Activated naive CD8-positive, alpha-beta T cell treated with anti-CD3 and anti-CD28 coated beads, Interleukin-2, amount 10 ng/mL, durations not matched to agents 7 days and 5 days (primary cell): ENCODE results near the gene CHCT1. TPM values are rescaled to one million over a fixed set of nuclear protein-coding genes. Genes with fewer than 3 reads are reported as not detected.

ENCODE experiments used
- ATAC-seq: fragments of 150-1000 bp; cut with Tn5 transposase; one replicate; pipeline ENCODE4 v1.10.0; 2021; ENCODE audit warnings: low read depth, moderate library complexity
- POLR2A ChIA-PET: fragments of 350-600 bp; sonication (Branson Sonifier 250); formaldehyde crosslinking; loops from one replicate; lab custom pipeline; 2021; ENCODE audit warnings: antibody characterized with exemption; lab: Charles Lee
- DNase-seq: peaks from one replicate; pipeline ENCODE4 v3.0.0; 2021
- H3K27ac Mint-ChIP-seq: one replicate; pipeline ENCODE4 v1.8.0; 2022; ENCODE audit warnings: mild to moderate bottlenecking, mixed read lengths
- H3K27me3 Mint-ChIP-seq: one replicate; pipeline ENCODE4 v1.8.0; 2022; ENCODE audit warnings: mild to moderate bottlenecking, moderate library complexity, mixed read lengths
- H3K36me3 Mint-ChIP-seq: one replicate; pipeline ENCODE4 v1.8.0; 2021; ENCODE audit warnings: mild to moderate bottlenecking, mixed read lengths
- H3K4me1 Mint-ChIP-seq: one replicate; pipeline ENCODE4 v1.8.0; 2021; ENCODE audit warnings: mixed read lengths
- H3K4me3 Mint-ChIP-seq: one replicate; pipeline ENCODE4 v1.8.0; 2022; ENCODE audit warnings: mild to moderate bottlenecking, moderate library complexity, mixed read lengths
- H3K9me3 Mint-ChIP-seq: one replicate; pipeline ENCODE4 v1.8.0; 2021; ENCODE audit warnings: mixed read lengths
- total RNA-seq, 2 experiments: library from RNA; stranded (reverse); gene quantifications; one replicate each; pipeline ENCODE4 v1.2.3, GENCODE V29; 2021

Gene CHCT1
- total RNA-seq, 2 experiments from 2014 or later = not detected

GRCh38 chr17:60391471-60392041, 30.7 kb upstream of the CHCT1 start:
- Mint-ChIP-seq H3K4me1 (peaks cover 47% of the 10 kb centered on the region), H3K9me3 (no peaks in the 10 kb centered on the region), H3K36me3 (peaks cover 6% of the 10 kb centered on the region), H3K4me3 (peak overlapping the region; percentile 93), H3K27ac (peak overlapping the region; percentile 97), H3K27me3 (no peaks in the 10 kb centered on the region)
- no peak for DNase-seq
- POLR2A ChIA-PET = interaction anchor here (0.8 to 1.8 kb wide), 6 partner anchors 9 to 827 kb away, joined by 4 to 13 read pairs (median 4); partner anchors contain the start of genes BCAS3, DHX40 and PPM1D
- peak; percentile 21 for ATAC-seq

DNA sequence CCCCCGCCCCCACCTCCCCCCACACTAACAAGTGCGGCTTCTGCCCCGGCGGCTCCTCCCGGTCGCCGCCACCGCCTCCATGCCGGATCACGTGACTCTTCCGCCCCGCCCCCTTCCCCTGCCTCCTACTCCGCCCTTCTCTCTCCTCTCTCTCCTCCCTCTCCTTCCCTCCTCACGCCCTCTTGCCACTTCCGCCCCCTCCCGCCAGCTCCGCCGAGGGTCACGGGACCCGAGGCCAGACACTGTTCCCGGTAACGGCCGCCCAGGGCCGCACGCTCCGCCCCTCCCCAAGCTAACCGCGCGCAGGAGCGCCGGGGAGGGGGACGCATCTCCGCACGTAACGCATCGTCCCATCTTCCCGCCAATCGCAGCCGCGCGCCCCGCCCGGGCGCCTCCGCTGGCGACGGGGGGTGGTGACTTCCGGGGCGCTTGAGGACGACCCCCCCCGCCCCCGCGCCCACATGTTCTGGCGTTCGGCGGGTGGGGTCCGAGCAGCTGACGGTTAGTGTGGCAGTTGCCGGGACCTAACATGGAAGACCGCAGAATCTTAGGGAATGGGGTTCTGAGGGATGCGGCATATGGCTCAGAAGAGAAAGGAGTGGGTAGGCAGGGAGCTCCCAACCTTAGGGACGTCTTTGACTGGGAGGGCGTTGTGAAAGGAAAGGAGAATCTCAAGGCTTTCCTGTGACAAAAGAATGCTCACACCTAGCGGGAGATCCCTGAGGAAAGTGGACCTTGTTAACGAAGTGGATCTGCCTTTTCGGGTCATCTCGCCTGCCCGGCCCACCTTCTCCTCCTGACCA, 30.0 kb upstream of the CHCT1 start, which contains the start of gene USP32:
USP32 (minus strand) TSS at position 92 of the 803 bp plus-strand sequence. CDS start 194 bp downstream, outside the sequence.
- ATAC-seq = peak; percentile 93
- DNase-seq = peak; percentile 97
- peaks cover 7% of the 10 kb centered on the region for H3K36me3 Mint-ChIP-seq
- peak within 1 kb of the TSS; percentile 97 for H3K27ac Mint-ChIP-seq
- peaks cover 45% of the 10 kb centered on the region for H3K4me1 Mint-ChIP-seq
- no peaks in the 10 kb centered on the region for H3K27me3 Mint-ChIP-seq
- POLR2A ChIA-PET = interaction anchor here (0.8 to 1.8 kb wide), 6 partner anchors 9 to 827 kb away, joined by 4 to 13 read pairs (median 4); partner anchors contain the start of genes BCAS3, DHX40 and PPM1D
- H3K4me3 Mint-ChIP-seq = peak within 1 kb of the TSS; percentile 93
- H3K9me3 Mint-ChIP-seq = no peaks in the 10 kb centered on the region

GRCh38 chr17:60392845-60393702, 29.2 kb upstream of the CHCT1 start:
- Mint-ChIP-seq H3K27me3 (no peaks in the 10 kb centered on the region), H3K36me3 (peaks cover 7% of the 10 kb centered on the region), H3K4me1 (peaks cover 50% of the 10 kb centered on the region), H3K9me3 (no peaks in the 10 kb centered on the region), H3K27ac (peak overlapping the region; percentile 97), H3K4me3 (peak overlapping the region; percentile 93)
- DNase-seq (peak; percentile 34), ATAC-seq (no peak)
- POLR2A ChIA-PET = interaction anchor here (1.8 kb wide), 1 partner anchor 207 kb away, joined by 13 read pairs; the partner anchor contains the start of gene PPM1D

DNA sequence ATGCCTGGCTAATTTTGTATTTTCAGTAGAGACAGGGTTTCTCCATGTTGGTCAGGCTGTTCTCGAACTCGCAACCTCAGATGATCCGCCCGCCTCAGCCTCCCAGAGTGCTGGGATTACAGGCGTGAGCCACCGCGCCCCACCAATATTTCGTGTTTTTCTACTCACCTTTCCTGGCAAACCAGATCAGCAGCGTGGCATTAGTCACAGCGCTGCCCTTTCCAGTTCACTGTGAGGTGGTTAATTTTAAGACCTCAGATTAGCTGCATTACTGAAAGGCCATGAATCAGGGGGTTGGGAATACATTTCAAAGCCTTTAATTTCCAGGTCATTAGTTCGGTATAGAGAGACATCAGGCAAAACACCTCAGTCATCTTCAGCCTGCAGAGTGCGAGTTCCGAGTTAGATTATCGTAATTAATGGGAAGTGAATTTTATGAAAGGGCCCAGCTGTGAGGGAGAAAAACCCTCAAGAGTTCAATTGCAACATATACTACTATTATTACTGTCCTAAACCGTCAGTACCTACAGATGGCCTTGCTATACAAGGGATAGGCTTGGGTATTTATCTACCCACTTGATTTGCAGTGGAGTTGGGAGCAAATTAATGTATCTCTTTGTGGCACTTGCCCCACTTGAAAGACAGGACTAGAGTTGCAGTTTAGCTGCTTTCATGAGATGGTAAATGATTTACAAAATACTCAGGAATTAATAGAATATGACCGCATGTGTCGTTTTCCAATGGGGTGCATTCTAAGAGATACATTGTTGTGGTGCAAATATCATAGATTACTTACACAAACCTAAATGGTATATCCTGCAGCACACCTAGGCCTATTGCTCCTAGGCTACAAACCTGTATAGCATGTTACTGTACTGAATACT, 28.2 kb upstream of the CHCT1 start:
- POLR2A ChIA-PET = interaction anchor here (0.6 kb wide), 1 partner anchor 264 kb away, joined by 3 read pairs; no protein-coding TSS in a partner anchor
- Mint-ChIP-seq H3K27me3 (no peaks in the 10 kb centered on the region), H3K4me3 (no peak overlapping the region), H3K36me3 (peaks cover 9% of the 10 kb centered on the region), H3K27ac (peak overlapping the region; percentile 30), H3K4me1 (peaks cover 48% of the 10 kb centered on the region), H3K9me3 (no peaks in the 10 kb centered on the region)
- DNase-seq (no peak), ATAC-seq (no peak)

DNA sequence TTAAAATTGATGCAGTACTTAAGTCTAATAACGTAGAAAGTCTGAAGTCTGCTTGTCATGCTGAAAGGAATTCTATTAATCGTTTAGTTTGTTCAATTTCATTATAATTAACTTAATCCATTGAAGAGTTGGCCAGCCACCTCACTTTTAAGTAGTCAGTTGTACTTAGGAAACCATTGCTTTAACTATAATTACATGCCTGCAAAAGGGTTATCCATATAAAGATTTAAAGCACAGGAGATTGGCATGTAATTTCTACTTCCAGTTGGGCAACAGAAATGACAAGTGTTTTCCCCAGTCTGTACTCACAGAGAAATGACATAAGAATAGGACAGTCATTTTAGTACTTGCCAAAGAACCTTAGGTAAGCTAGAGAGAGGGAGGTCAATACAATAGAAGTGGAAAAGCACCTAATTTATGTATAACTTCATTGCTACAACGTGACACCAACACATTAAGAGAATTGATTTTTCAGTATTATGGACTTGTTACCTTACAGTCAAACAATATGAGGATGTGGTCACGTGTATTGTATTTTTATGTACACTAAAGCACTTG, 26.7 kb upstream of the CHCT1 start:
- POLR2A ChIA-PET = no interaction called here
- H3K4me1 Mint-ChIP-seq = peaks cover 43% of the 10 kb centered on the region
- no peak overlapping the region for H3K4me3 Mint-ChIP-seq
- ATAC-seq = no peak
- peaks cover 1% of the 10 kb centered on the region for H3K9me3 Mint-ChIP-seq
- no peak for DNase-seq
- no peak overlapping the region for H3K27ac Mint-ChIP-seq
- peaks cover 10% of the 10 kb centered on the region for H3K36me3 Mint-ChIP-seq
- no peaks in the 10 kb centered on the region for H3K27me3 Mint-ChIP-seq

GRCh38 chr17:60396412-60396811, 25.9 kb upstream of the CHCT1 start:
- H3K9me3 Mint-ChIP-seq = peaks cover 1% of the 10 kb centered on the region
- no peak for ATAC-seq
- H3K27ac Mint-ChIP-seq = no peak overlapping the region
- no peak overlapping the region for H3K4me3 Mint-ChIP-seq
- no peak for DNase-seq
- H3K36me3 Mint-ChIP-seq = peaks cover 10% of the 10 kb centered on the region
- peaks cover 42% of the 10 kb centered on the region for H3K4me1 Mint-ChIP-seq
- H3K27me3 Mint-ChIP-seq = no peaks in the 10 kb centered on the region
- POLR2A ChIA-PET = no interaction called here

GRCh38 chr17:60398227-60398959, 23.9 kb upstream of the CHCT1 start:
- ATAC-seq = peak; percentile 78
- POLR2A ChIA-PET = interaction anchor here (0.5 to 1.5 kb wide), 3 partner anchors 122 to 201 kb away, joined by 3 to 5 read pairs (median 3); partner anchors contain the start of gene PPM1D
- Mint-ChIP-seq H3K27me3 (no peaks in the 10 kb centered on the region), H3K9me3 (peaks cover 1% of the 10 kb centered on the region), H3K4me1 (peaks cover 38% of the 10 kb centered on the region), H3K27ac (peak overlapping the region; percentile 90), H3K4me3 (peak overlapping the region; percentile 77), H3K36me3 (peaks cover 10% of the 10 kb centered on the region)
- no peak for DNase-seq

DNA sequence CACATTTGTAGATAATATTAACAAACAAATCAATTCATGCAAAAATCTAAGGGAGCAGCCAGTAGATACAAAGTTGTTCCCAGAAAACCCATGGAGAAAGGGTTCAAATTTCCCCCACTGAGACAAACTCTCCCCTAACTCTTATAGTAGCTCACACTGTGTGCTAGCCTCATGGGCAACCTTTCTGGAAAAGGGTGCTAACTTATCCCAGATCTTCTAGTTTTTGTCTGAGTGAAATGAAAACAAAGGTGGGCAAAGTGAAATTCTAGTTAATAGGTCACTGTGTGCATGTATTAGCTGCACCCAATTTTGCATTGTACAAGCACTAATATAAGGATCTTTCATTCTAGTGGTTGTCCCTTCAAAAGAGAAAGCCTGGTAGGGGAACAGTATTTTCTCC, 20.5 kb upstream of the CHCT1 start:
- POLR2A ChIA-PET = interaction anchor here (1.4 kb wide), 1 partner anchor 10 kb away, joined by 6 read pairs; the partner anchor contains the start of gene USP32
- H3K36me3 Mint-ChIP-seq = peaks cover 4% of the 10 kb centered on the region
- ATAC-seq (no peak), DNase-seq (no peak)
- H3K4me1 Mint-ChIP-seq = peaks cover 29% of the 10 kb centered on the region
- H3K27ac Mint-ChIP-seq = no peak overlapping the region
- no peak overlapping the region for H3K4me3 Mint-ChIP-seq
- H3K27me3 Mint-ChIP-seq = peaks cover 4% of the 10 kb centered on the region
- peaks cover 1% of the 10 kb centered on the region for H3K9me3 Mint-ChIP-seq

GRCh38 chr17:60403523-60403810, 18.8 kb upstream of the CHCT1 start:
- peaks cover 1% of the 10 kb centered on the region for H3K9me3 Mint-ChIP-seq
- H3K4me1 Mint-ChIP-seq = peaks cover 19% of the 10 kb centered on the region
- H3K36me3 Mint-ChIP-seq = peaks cover 4% of the 10 kb centered on the region
- DNase-seq (no peak), ATAC-seq (no peak)
- no peak overlapping the region for H3K27ac Mint-ChIP-seq
- POLR2A ChIA-PET = no interaction called here
- no peak overlapping the region for H3K4me3 Mint-ChIP-seq
- H3K27me3 Mint-ChIP-seq = peaks cover 10% of the 10 kb centered on the region

DNA sequence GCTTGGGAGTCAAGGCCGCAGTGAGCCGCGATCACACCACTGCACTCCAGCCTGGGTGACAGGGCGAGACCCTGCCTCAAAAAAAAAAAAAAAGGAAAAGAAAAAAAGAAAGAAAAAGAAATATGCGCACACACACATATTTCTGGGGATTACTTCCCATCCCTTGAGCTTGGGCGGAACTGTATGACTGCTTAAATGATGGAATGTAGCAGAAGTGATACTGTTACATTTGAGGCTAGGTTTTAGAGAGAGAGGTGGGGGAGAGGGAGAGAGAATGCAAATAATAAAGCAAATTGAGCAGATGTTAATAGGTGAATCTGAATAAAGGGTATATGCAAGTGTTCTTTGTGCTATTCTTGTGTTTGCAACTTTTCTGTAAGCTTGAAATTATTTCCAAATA, 18.3 kb upstream of the CHCT1 start:
- DNase-seq (no peak), ATAC-seq (no peak)
- Mint-ChIP-seq H3K4me1 (peaks cover 17% of the 10 kb centered on the region), H3K27ac (no peak overlapping the region), H3K36me3 (peaks cover 2% of the 10 kb centered on the region), H3K9me3 (peaks cover 1% of the 10 kb centered on the region), H3K27me3 (peaks cover 10% of the 10 kb centered on the region), H3K4me3 (no peak overlapping the region)
- POLR2A ChIA-PET = no interaction called here

DNA sequence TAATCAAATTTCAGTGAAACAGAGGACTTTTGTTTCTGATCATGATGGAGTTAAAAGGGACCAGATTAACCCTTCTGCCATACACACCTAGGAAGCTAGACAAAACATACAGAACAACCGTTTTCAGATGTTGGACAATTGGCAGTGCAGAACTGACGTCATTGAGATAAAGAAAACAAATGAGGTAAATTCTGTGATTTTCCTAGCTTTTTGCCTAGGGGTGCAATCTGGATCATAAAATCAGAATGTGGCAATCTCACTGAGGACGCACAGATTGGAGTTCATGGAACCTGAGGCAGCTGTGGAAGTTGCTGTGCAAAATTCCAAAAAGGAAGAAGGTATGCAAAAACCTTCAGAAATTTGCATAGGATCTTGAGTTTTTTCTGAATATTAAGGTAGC, 15.4 kb upstream of the CHCT1 start:
- H3K4me3 Mint-ChIP-seq = no peak overlapping the region
- peaks cover 12% of the 10 kb centered on the region for H3K27me3 Mint-ChIP-seq
- peaks cover 7% of the 10 kb centered on the region for H3K4me1 Mint-ChIP-seq
- POLR2A ChIA-PET = no interaction called here
- no peak overlapping the region for H3K27ac Mint-ChIP-seq
- H3K36me3 Mint-ChIP-seq = no peaks in the 10 kb centered on the region
- no peak for DNase-seq
- no peaks in the 10 kb centered on the region for H3K9me3 Mint-ChIP-seq
- ATAC-seq = no peak
